Measurements from ENCODE around the gene CLEC20A. TPM values are rescaled to one million over a fixed set of nuclear protein-coding genes. Genes with fewer than 3 reads are reported as not detected.
A peak's percentile ranks its signal among the peaks of the same experiment; 100 is the strongest.

The CLEC20A gene
- polyA plus RNA-seq, 3 donors from 2014 or later, result 0.27 to 0.56 TPM; not detected in 1

DNA sequence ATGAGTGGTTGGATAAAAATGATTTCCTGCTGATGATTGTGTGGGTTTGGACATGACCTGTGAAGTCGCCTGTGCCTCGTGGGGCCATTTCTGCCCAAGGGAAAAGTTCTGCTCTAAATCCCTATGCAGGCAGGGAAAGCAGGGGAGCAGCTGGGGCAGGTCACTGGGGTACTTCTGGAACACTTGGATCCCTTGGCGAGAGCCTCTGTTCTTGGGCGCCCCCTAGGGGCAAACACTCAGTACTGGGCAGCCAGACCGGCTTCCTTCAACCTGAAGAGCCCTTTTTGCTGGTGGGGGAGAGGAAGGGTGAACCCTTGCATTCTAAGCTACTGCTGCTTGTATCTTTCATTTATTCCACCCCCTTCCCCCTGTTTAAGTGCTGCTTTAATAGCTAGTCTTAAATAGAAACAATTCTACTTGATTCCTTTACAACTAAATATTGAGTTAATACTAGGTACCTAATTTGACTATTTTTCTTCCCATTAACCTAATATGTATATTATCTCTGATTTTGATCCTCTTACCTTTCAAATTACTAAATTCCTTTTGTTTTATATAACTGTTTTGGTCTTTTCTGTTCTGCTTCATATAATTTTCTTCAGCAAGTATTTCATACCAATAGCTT, 5.1 kb upstream of the CLEC20A start:
- H3K9me3 Mint-ChIP-seq, result no peaks in the 10 kb centered on the region
- no peak overlapping the region for H3K27ac Mint-ChIP-seq
- peaks cover 1 to 4% (median 3%) of the 10 kb centered on the region in 3 donors for H3K27me3 Mint-ChIP-seq (ENCODE audit: low read depth in 3 of 3)
- no peaks in the 10 kb centered on the region for H3K36me3 Mint-ChIP-seq
- DNase-seq, result peak; percentile 17 to 38 (median 34)
- no peaks in the 10 kb centered on the region for H3K4me1 Mint-ChIP-seq
- no peak overlapping the region for H3K4me3 Mint-ChIP-seq

DNA sequence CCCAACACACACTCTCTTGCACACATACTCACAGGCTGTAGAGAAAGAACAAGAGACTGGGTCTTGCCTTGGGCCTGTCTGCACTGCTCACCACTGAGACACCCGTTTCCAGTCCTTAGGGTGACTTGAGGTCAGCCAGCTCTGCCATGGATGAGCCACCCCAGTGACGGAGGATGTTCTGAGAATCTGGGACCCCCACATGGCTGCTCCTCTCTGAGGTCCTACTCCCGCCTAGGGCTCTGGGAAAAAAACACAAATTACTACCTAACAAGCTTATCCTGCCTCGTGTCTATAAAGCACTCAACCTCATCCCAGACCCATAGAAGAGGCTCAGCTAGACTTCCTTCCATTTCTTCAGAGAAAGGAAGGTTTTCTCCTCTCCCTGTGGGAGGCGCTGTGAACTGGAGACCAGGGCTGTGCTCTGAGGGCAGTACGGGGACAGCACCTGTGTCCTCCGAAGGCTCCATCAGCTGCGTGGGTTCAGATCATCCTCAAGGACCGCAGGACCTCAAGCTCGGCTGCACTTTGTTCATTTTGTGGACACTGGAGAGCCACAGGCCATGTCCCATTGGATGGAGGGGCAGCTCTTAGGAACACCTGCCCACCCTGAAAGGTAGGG, 4.3 kb upstream of the CLEC20A start:
- Mint-ChIP-seq H3K27me3 (ENCODE audit: low read depth in 3 of 3) (peaks cover 1 to 4% (median 3%) of the 10 kb centered on the region in 3 donors), H3K9me3 (no peaks in the 10 kb centered on the region), H3K27ac (no peak overlapping the region), H3K4me3 (no peak overlapping the region), H3K4me1 (no peaks in the 10 kb centered on the region), H3K36me3 (no peaks in the 10 kb centered on the region)
- DNase-seq, result no peak

DNA sequence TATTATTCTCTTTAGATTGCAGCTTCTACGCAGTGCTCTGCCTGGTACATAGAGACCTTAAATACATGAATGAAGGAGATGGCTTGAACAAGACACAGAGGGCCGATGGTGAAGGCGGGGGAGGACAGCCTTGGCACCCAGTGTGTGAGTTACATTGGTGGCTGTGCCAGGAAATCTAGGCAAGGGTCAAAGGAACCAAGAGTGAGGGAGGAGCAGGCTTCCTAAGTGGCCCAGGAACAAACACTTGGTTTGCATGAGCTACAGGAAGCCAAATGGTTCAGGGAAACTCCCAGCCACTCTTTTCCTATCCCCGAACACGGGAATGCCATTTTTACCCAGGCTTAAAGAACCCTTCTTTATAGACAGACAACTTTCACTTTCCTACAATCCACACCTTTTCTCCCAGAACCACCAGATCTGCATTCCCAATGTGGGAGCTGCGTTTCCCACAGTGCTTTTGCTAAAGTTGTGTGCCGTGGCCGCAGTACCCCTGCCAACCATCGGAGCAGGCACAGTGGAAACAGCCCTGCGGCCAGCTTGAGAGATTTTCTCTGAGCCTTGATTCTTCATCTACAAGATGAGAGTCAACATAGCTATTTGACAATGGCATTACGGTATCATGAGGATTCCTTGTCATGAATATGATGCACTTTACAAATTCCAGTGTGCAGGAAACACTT, 3.5 kb upstream of the CLEC20A start:
- Mint-ChIP-seq H3K9me3 (no peaks in the 10 kb centered on the region), H3K27me3 (ENCODE audit: low read depth in 3 of 3) (peaks cover 1 to 4% (median 3%) of the 10 kb centered on the region in 3 donors), H3K36me3 (no peaks in the 10 kb centered on the region), H3K27ac (no peak overlapping the region), H3K4me1 (no peaks in the 10 kb centered on the region), H3K4me3 (no peak overlapping the region)
- no peak for DNase-seq

DNA sequence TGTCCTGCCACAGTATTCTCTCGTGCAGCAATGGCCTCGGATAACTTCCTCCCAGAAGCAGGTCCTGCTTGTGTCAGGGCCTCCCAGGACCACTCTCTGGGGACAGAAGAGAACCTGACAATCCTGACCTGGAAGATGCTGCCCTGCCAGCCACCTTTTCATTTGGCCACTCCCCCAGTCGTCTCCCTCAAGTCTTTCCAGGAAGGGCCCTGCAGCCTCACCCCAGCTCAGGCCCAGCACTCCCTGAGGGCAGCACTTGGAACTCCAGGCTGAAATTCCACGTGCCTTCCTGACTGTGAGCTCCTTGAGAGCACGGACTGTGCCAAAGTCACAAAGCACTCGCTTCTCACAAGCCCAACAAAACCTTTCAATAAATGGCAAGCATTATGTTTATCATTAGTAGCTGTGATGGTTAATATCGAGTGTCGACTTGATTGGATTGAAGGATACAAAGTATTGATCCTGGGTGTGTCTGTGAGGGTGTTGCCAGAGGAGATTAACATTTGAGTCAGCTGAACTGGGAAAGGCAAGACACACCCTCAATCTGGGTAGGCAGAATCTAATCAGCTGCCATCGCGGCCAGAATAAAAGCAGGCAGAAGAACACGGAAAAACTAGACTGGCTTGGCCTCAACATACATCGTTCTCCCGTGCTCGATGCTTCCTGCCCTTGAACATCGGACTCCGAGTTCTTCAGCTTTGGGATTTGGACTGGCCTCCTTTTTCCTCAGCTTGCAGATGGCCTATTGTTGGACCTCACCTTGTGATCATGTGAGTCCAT, 2.3 kb upstream of the CLEC20A start:
- H3K36me3 Mint-ChIP-seq, result no peaks in the 10 kb centered on the region
- H3K27ac Mint-ChIP-seq, result no peak overlapping the region
- H3K4me1 Mint-ChIP-seq, result no peaks in the 10 kb centered on the region
- H3K4me3 Mint-ChIP-seq, result no peak overlapping the region
- DNase-seq, result no peak
- H3K9me3 Mint-ChIP-seq, result no peaks in the 10 kb centered on the region
- peaks cover 1 to 4% (median 3%) of the 10 kb centered on the region in 3 donors for H3K27me3 Mint-ChIP-seq (ENCODE audit: low read depth in 3 of 3)

DNA sequence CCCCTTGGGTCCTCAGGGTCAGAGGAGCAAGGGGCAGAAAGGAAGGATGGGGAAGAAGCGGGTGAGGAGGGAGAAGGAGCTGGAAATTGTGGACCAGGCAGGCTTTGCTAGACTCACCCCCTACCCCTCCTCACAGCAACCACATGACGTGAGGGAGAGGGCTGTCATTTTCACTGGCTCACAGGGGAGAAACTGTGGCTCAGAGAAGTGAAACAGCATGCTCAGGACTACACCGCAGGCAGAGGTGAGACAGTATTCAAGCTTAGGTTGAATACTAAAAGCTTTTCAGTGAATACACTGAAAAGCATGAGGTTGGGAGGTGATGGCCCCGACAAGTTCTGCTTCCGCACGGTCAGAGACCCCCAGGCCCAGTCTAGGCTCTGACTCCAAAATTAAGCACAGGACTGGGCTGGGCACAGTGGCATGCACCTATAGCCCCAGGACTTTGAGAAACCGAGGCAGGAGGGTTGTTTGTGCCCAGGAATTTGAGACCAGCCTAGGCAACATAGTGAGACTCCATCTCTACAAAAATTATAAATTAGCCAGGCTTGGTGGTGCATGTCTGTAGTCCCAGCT, 1.2 kb upstream of the CLEC20A start:
- Mint-ChIP-seq H3K27me3 (ENCODE audit: low read depth in 3 of 3) (peaks cover 0 to 4% (median 1%) of the 10 kb centered on the region in 3 donors), H3K4me1 (no peaks in the 10 kb centered on the region), H3K9me3 (no peaks in the 10 kb centered on the region), H3K27ac (no peak overlapping the region), H3K4me3 (no peak overlapping the region), H3K36me3 (no peaks in the 10 kb centered on the region)
- no peak for DNase-seq

DNA sequence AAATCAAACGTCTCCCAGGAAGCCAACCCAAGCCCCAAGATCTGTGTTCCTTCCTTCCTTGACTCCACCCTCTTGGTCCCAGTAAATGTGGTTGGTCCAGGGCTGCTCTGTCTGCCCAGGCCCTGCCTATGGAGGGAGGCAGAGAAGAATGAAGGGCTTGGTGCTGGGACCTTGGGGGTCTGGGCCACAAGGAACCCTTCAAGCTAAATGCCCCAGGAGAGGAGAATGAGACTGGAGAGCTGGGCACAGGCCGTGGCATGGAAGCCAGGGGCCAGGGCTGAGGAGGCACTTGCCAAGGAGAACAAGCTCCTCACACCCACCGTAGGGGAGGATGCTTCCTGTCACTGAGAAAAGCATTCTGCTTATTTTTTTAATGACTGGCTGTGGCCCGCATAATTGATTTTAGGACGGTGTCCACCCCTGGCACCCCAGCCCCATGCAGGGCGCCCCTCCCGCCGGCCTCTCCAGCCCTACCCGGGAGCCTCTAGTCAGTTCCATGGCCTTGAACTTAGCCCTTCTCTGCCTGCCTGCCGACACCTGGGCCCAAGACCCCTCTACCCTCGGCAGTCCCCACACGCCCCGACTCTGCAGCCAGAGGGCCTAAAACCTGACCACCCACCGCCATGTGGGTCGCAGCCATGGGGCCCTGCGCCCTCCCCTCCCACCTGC, 889 bp downstream of the CLEC20A start:
- no peak overlapping the region for H3K4me3 Mint-ChIP-seq
- no peak for DNase-seq
- no peaks in the 10 kb centered on the region for H3K9me3 Mint-ChIP-seq
- no peak overlapping the region for H3K27ac Mint-ChIP-seq
- no peaks in the 10 kb centered on the region for H3K4me1 Mint-ChIP-seq
- H3K27me3 Mint-ChIP-seq (ENCODE audit: low read depth in 3 of 3), result peaks cover 0 to 1% (median 0%) of the 10 kb centered on the region in 3 donors
- no peaks in the 10 kb centered on the region for H3K36me3 Mint-ChIP-seq

DNA sequence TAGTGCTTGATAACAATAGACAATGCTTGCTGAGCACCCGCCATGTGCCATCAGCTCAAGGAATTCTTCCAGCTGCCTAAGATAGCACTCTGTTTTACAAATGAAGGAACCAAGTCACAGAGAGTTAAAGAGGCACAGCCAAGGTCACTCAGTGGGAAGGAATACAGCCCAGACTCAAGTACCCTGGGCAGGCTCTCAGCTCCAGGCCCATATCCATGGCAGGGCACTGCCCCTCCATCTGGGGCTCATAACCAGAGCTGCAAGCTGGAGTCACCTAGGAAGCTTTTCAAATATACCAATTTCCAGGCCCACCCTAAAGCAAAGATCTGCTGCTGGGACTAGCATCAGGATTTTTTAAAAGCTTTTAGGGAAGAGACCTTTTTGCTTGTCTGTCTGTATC, 1.6 kb downstream of the CLEC20A start:
- no peaks in the 10 kb centered on the region for H3K9me3 Mint-ChIP-seq
- DNase-seq, result no peak
- H3K27me3 Mint-ChIP-seq (ENCODE audit: low read depth in 3 of 3), result peaks cover 0 to 1% (median 0%) of the 10 kb centered on the region in 3 donors
- no peak overlapping the region for H3K4me3 Mint-ChIP-seq
- H3K4me1 Mint-ChIP-seq, result no peaks in the 10 kb centered on the region
- H3K36me3 Mint-ChIP-seq, result no peaks in the 10 kb centered on the region
- H3K27ac Mint-ChIP-seq, result no peak overlapping the region

DNA sequence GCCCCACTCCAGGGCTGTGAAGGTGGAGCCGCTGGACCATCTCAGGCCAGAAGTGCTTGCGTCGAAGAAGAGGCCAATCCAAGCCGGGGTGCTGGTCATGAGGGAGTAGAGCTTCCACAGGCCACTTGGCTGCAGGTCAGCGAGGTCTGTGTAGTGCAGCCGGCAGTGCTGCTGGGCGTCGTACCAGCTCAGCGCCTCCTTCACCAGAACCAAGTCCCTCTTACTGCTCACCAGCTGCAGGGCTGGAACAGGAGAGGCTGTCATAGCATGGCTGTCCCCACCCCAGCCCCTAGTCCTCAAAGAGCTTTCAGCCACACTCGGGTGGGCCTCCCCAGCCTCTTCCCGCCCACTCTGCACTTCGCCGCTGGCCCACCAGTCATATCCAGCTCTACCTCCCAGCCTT, 2.2 kb downstream of the CLEC20A start:
- peaks cover 0 to 1% (median 0%) of the 10 kb centered on the region in 3 donors for H3K27me3 Mint-ChIP-seq (ENCODE audit: low read depth in 3 of 3)

DNA sequence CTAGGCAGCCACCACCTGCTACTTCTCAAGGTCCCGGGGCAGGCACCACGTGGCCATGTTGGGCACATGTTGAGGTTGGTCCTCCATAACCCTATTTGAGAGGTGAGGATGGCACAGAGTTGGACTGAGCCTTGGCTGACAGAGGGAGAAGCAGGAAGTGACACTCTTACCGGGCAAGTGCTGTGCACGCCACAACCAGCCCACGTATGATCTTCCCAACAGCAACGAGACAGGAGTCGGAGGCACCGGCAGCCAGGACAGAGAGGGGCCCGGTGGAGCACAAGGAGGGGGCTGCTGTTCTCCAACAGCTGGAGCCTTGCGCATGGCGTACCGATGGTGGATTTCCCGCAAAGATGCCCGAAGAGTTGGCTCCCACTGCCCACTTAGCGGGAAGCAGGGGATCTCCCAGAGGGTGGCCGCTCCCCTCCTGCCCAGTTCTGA, 3.4 kb downstream of the CLEC20A start:
- Mint-ChIP-seq H3K4me3 (no peak overlapping the region), H3K36me3 (no peaks in the 10 kb centered on the region), H3K27ac (no peak overlapping the region), H3K27me3 (ENCODE audit: low read depth in 3 of 3) (peaks cover 0 to 1% (median 0%) of the 10 kb centered on the region in 3 donors), H3K4me1 (no peaks in the 10 kb centered on the region), H3K9me3 (no peaks in the 10 kb centered on the region)
- no peak for DNase-seq

More for the DNA sequence above, 2.2 kb downstream of the CLEC20A start:
- Mint-ChIP-seq H3K4me3 (no peak overlapping the region), H3K9me3 (no peaks in the 10 kb centered on the region), H3K4me1 (no peaks in the 10 kb centered on the region), H3K27ac (no peak overlapping the region), H3K36me3 (no peaks in the 10 kb centered on the region)
- DNase-seq, result no peak

DNA sequence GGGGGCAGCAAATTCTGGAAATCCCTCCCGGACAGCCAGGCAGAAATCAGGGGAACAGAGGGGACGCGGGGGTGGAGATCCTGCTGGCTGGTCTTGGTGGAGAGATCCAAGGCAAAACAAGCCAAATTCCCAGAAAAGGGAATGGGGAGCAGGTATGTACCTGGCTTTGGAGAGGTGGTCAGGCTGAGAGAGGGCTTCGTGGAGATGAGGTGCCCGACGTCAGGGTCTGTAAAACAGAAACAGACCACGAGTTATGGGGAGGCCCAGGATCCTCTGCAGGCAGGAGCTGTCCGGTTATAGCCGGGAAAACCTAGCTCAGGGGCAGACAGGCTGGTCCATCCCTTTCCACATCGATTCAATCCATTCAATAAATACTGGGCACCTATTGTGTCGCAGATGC, 4.4 kb downstream of the CLEC20A start:
- H3K4me1 Mint-ChIP-seq, result peaks cover 0 to 3% of the 10 kb centered on the region in 2 donors
- no peaks in the 10 kb centered on the region for H3K9me3 Mint-ChIP-seq
- no peak overlapping the region for H3K4me3 Mint-ChIP-seq
- H3K27me3 Mint-ChIP-seq (ENCODE audit: low read depth in 3 of 3), result peaks cover 0 to 2% (median 1%) of the 10 kb centered on the region in 3 donors
- no peak overlapping the region for H3K27ac Mint-ChIP-seq
- DNase-seq, result no peak
- no peaks in the 10 kb centered on the region for H3K36me3 Mint-ChIP-seq

DNA sequence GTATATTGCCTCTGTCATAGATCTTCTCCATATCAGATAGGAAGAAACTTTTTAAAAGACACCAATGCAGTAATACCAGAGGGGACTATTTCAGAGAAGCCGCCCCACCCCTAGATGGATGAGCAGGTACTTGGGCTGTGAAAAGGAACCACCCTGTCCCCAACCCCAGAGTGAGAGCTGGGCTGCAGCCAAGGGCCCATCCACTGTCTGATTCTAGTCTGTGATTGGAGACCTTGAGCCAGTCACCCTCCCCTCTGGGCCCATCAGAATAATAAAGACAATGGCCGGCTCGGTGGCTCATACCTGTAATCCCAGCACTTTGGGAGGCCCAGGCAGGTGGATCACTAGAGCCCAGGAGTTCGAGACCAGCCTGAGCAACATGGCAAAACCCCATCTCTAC, 5.0 kb downstream of the CLEC20A start:
- Mint-ChIP-seq H3K4me1 (peaks cover 0 to 3% of the 10 kb centered on the region in 2 donors), H3K4me3 (no peak overlapping the region), H3K27ac (no peak overlapping the region), H3K27me3 (ENCODE audit: low read depth in 3 of 3) (peaks cover 0 to 2% (median 0%) of the 10 kb centered on the region in 3 donors), H3K9me3 (no peaks in the 10 kb centered on the region), H3K36me3 (no peaks in the 10 kb centered on the region)
- DNase-seq, result no peak

DNA sequence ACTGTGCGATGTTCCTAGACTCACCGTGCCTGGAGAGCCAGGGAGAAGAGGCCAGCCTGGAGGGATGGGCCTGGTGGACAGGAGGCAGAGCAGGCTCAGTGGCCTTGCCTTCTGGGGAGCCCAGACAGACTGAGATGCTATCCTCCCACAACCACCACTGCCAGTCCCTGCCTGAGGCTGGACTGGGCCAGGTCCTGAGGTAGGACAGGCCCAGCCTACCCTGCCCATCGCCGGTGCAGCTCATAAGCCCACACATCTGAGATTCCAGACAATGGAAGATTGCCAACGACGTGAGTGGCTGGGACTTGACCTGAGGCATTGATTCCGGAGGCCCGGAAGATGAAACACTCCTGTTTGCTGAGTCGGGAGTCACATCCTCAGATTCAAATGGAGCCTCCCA, 5.8 kb downstream of the CLEC20A start:
- Mint-ChIP-seq H3K36me3 (no peaks in the 10 kb centered on the region), H3K4me1 (peaks cover 0 to 3% of the 10 kb centered on the region in 2 donors), H3K9me3 (no peaks in the 10 kb centered on the region), H3K4me3 (no peak overlapping the region), H3K27me3 (ENCODE audit: low read depth in 3 of 3) (peaks cover 0 to 2% (median 0%) of the 10 kb centered on the region in 3 donors), H3K27ac (no peak overlapping the region)
- DNase-seq, result no peak

DNA sequence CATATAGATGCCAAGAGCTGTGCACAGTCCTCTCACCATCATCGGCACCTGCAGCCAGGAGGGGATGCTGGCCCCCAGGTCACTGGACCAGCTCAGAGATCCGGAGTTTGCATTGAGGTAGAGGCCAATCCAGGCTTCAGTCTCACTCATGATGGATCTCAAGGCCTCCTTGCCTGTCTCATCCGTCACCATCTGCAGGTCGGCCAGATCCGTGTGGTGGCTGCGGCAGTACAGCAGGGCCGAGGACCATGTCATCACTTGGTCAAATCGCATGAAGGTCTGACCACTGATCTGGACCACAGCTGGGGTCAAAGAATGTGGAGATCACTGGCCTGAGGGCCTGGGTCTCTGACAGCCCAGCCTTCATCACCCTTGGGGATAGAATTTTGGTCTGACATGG, 6.6 kb downstream of the CLEC20A start:
- H3K36me3 Mint-ChIP-seq, result no peaks in the 10 kb centered on the region
- H3K27ac Mint-ChIP-seq, result no peak overlapping the region
- no peak for DNase-seq
- H3K4me3 Mint-ChIP-seq, result no peak overlapping the region
- peaks cover 0 to 2% (median 0%) of the 10 kb centered on the region in 3 donors for H3K27me3 Mint-ChIP-seq (ENCODE audit: low read depth in 3 of 3)
- peaks cover 0 to 3% of the 10 kb centered on the region in 2 donors for H3K4me1 Mint-ChIP-seq
- no peaks in the 10 kb centered on the region for H3K9me3 Mint-ChIP-seq

Measured in immature natural killer cell (primary cell).